ENCODE measurements around the gene FAM118A. TPM values are rescaled to one million over a fixed set of nuclear protein-coding genes. Genes with fewer than 3 reads are reported as not detected.

FAM118A gene
- total and polyA plus RNA-seq, 2 of the 8 experiments (the other 6 are each of a cell fraction or from before 2014, with no cell fraction given) = 8.5 to 18.6 TPM

DNA sequence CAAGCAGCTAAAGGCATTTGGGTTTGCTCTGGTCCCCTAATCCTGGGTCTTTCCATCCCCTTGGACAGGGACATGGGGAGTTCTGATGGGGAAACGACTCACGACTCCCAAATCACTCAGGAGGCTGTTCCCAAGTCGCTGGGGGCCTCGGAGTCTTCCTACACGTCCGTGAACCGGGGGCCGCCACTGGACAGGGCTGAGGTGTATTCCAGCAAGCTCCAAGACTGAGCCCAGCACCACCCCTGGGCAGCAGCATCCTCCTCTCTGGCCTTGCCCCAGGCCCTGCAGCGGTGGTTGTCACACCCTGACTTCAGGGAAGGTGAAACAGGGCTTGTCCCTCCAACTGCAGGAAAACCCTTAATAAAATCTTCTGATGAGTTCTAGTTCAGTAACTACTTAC lies 14.2 kb upstream of the FAM118A start:
- Histone ChIP-seq H2BK12ac (ENCODE audit: low read depth, low read length) (no peak overlapping the region), H4K20me1 (replicated peaks in 1 of 2; ENCODE audit: control insufficient read depth in 1 of 2, insufficient read depth in 2 of 2, low read length in 2 of 2) (peaks cover 0 to 9% of the 10 kb centered on the region in 2 experiments), H4K5ac (ENCODE audit: insufficient read length, low read depth, low read length) (no peak overlapping the region), H2AK5ac (ENCODE audit: low read depth, low read length) (no peak overlapping the region), H3K18ac (ENCODE audit: extremely low read depth, low read length) (no peak overlapping the region), H3K79me2 (ENCODE audit: control insufficient read depth in 1 of 2, insufficient read depth in 2 of 2, low read length in 2 of 2) (no peaks in the 10 kb centered on the region), H3K27me3 (replicated peaks in 1 of 4; ENCODE audit: control insufficient read depth in 3 of 4, extremely low read depth in 1 of 4, insufficient read depth in 3 of 4, low read length in 3 of 4) (no peaks in the 10 kb centered on the region; a peak in 1 of 7 replicates), H3K4me2 (ENCODE audit: insufficient read depth in 1 of 2, low read depth in 2 of 2, low read length in 2 of 2) (no peak overlapping the region), H3K9me3 (ENCODE audit: insufficient read depth in 2 of 2, low read depth in 1 of 2, low read length in 1 of 2) (no peaks in the 10 kb centered on the region), H3K4me3 (ENCODE audit: extremely low read depth in 1 of 4, insufficient read depth in 2 of 4, low read depth in 3 of 4, low read length in 4 of 4) (no peak overlapping the region), H3K4ac (replicated peaks; ENCODE audit: insufficient read length, low read depth, low read length) (no peak overlapping the region), H3K27ac (ENCODE audit: low read depth, low read length) (no peak overlapping the region), H4K8ac (ENCODE audit: extremely low read depth, insufficient read depth, low read length) (no peak overlapping the region), H2BK15ac (ENCODE audit: low read length) (no peak overlapping the region), H2AFZ (ENCODE audit: low read length) (no peak overlapping the region), H3K23ac (ENCODE audit: insufficient read length) (no peak overlapping the region), H3K79me1 (ENCODE audit: low read depth, low read length) (0 out of 2 replicates have a peak, but pooled peaks cover 3% of the 10 kb centered on the region), H3K9ac (replicated peaks in 1 of 4; ENCODE audit: extremely low read depth in 1 of 4, low read depth in 3 of 4, low read length in 3 of 4) (no peak overlapping the region), H3K23me2 (ENCODE audit: low read depth, low read length) (peaks cover 9% of the 10 kb centered on the region; the same call in 1 of the 2 replicates), H3K4me1 (replicated peaks in 1 of 4; ENCODE audit: control insufficient read depth in 3 of 4, insufficient read depth in 4 of 4, low read length in 3 of 4) (peaks cover 0 to 15% (median 3%) of the 10 kb centered on the region in 4 experiments; a peak in 4 of 7 replicates), H2BK120ac (replicated peaks; ENCODE audit: low read depth, low read length) (no peak overlapping the region), H4K91ac (replicated peaks; ENCODE audit: insufficient read length, low read length) (no peak overlapping the region), H3K56ac (replicated peaks; ENCODE audit: insufficient read length, low read depth, low read length) (no peak overlapping the region), H3K14ac (ENCODE audit: insufficient read length) (no peak overlapping the region), H2BK20ac (ENCODE audit: low read length) (no peak overlapping the region), H2BK5ac (ENCODE audit: low read depth, low read length) (no peak overlapping the region), H3K36me3 (ENCODE audit: control insufficient read depth in 2 of 4, insufficient read depth in 4 of 4, low read length in 3 of 4) (no peaks in the 10 kb centered on the region; a peak in 1 of 8 replicates)
- ChIA-PET POLR2A (ENCODE audit: partially characterized antibody) (interaction anchor here (0.8 to 2.5 kb wide), 2 partner anchors 13 to 22 kb away, joined by 3 to 5 read pairs; no protein-coding TSS in a partner anchor), CTCF (ENCODE audit: partially characterized antibody) (interaction anchor here (0.8 to 2.0 kb wide), 6 partner anchors 10 to 167 kb away, joined by 3 to 5 read pairs (median 4); partner anchors contain the start of gene UPK3A)
- DNase-seq (ENCODE audit: low read depth in 1 of 2, low spot score in 2 of 2) = no peak
- 90% methylated on average over 8 of the region's 9 CpGs; no CpG with 5 or more reads in 1 of the 2 experiments for WGBS, 2 experiments (ENCODE audit: extremely low coverage in 1 of 2, insufficient coverage in 1 of 2, insufficient read length in 1 of 2, insufficient replicate concordance in 2 of 2, low coverage in 1 of 2, low lambda C conversion rate in 2 of 2, missing lambda C conversion rate in 1 of 2)
- no peak for FAIRE-seq
- TF ChIP-seq RBBP5 (IDR thresholded peaks at IDR 0.05; ENCODE audit: borderline replicate concordance, low read depth, low read length) = no peak
